PC-3 (cell line): ENCODE measurements around the gene BIRC7.

Experiments used
- EZH2 ChIP-seq: fragments of 300-600 bp; sonication (generic); IDR thresholded peaks from one replicate; pipeline ENCODE4 v1.6.1; 2017; ENCODE audit warnings: antibody characterized with exemption, mild to moderate bottlenecking, low read length; ENCODE audit not compliant: unreplicated experiment
- TF ChIP-seq, protein P1 (sequence below): fragments of 300-600 bp; sonication (generic); conservative IDR thresholded peaks from 2 replicates; pipeline ENCODE4 v1.5.1; 2017; ENCODE audit warnings: antibody characterized with exemption, low read depth, mild to moderate bottlenecking, low read length

DNA sequence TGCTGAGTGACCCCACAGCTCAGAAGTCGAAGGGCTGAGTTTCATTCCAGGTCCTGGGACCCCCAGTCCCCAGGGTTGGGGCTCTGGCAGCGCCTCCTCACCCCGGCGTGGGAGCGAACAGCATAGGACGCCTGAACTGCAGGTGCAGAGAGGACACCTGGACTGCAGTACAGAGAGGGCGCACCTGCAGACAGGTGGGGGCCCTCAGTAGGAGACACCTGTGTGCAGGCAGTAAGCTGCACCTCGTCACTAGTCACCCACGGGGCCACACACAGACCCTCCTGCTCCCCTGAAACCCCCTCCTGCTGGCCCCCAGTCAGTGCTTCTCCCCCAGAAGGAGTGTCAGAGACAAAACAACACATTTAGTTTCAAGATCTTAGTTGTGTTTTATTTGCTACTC is 27.1 kb downstream of the BIRC7 start:
- TF ChIP-seq, protein P1, sequence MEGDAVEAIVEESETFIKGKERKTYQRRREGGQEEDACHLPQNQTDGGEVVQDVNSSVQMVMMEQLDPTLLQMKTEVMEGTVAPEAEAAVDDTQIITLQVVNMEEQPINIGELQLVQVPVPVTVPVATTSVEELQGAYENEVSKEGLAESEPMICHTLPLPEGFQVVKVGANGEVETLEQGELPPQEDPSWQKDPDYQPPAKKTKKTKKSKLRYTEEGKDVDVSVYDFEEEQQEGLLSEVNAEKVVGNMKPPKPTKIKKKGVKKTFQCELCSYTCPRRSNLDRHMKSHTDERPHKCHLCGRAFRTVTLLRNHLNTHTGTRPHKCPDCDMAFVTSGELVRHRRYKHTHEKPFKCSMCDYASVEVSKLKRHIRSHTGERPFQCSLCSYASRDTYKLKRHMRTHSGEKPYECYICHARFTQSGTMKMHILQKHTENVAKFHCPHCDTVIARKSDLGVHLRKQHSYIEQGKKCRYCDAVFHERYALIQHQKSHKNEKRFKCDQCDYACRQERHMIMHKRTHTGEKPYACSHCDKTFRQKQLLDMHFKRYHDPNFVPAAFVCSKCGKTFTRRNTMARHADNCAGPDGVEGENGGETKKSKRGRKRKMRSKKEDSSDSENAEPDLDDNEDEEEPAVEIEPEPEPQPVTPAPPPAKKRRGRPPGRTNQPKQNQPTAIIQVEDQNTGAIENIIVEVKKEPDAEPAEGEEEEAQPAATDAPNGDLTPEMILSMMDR: no peak
- TF ChIP-seq EZH2: no peak
